IMR-90 (cell line): ENCODE measurements around the gene BCL2L15. TPM values are rescaled to one million over a fixed set of nuclear protein-coding genes. Genes with fewer than 3 reads are reported as not detected.

ENCODE experiments used
- ATAC-seq: fragments of 200-7000 bp; cut with Tn5 transposase; 2 replicates; pipeline ENCODE4 v1.9.1; 2020; ENCODE audit warnings: low read depth, mild to moderate bottlenecking, moderate library complexity
- BruUV-seq: library from RNA; stranded (reverse); fragments of 400-500 nt; replicated peaks from 2 replicates; lab custom pipeline; 2021; lab: Mats Ljungman, UMichigan
- CTCF ChIA-PET: fragments of 300-600 bp; formaldehyde crosslinking; extraction: SDS; loops from one replicate; lab custom pipeline; 2021; ENCODE audit warnings: antibody characterized with exemption; lab: Yijun Ruan, JAX
- POLR2A ChIA-PET: fragments of 300-600 bp; sonication (Branson Sonifier 250); formaldehyde crosslinking; loops from one replicate; lab custom pipeline; 2022; ENCODE audit warnings: antibody characterized with exemption; ENCODE audit not compliant: unreplicated experiment; lab: Charles Lee
- DNase-seq: peaks from one replicate; pipeline ENCODE4 v3.0.0; 2013
- H2AFZ ChIP-seq: replicated peaks from 2 replicates; pipeline ENCODE3; 2013; ENCODE audit warnings: low read length, mild to moderate bottlenecking; ENCODE audit not compliant: poor library complexity
- H2AK5ac ChIP-seq: 2 replicates; pipeline ENCODE4 v1.6.1; 2013; ENCODE audit warnings: low read depth, low read length, inconsistent platforms
- H2AK9ac ChIP-seq: replicated peaks from 2 replicates; pipeline ENCODE3; 2013; ENCODE audit warnings: mild to moderate bottlenecking, low read depth, low read length, moderate library complexity; ENCODE audit not compliant: poor library complexity
- H2BK120ac ChIP-seq: 2 replicates; pipeline ENCODE4 v1.6.1; 2013; ENCODE audit warnings: low read depth, low read length, inconsistent platforms
- H2BK15ac ChIP-seq: 3 replicates; pipeline ENCODE4 v1.6.1; 2013; ENCODE audit warnings: low read depth, low read length, inconsistent platforms
- H2BK20ac ChIP-seq: 2 replicates; pipeline ENCODE4 v1.6.1; 2013; ENCODE audit warnings: low read depth, mild to moderate bottlenecking, inconsistent platforms, low read length, moderate library complexity
- H2BK5ac ChIP-seq: 2 replicates; pipeline ENCODE4 v1.6.1; 2013; ENCODE audit warnings: mild to moderate bottlenecking, low read depth, low read length, inconsistent platforms; ENCODE audit not compliant: poor library complexity, severe bottlenecking
- H3K14ac ChIP-seq: replicated peaks from 2 replicates; pipeline ENCODE4 v1.6.1; 2013; ENCODE audit warnings: low read depth, low read length, inconsistent platforms
- H3K18ac ChIP-seq: 2 replicates; pipeline ENCODE4 v1.6.1; 2013; ENCODE audit warnings: low read depth, low read length, control low read depth
- H3K23ac ChIP-seq: 2 replicates; pipeline ENCODE4 v1.6.1; 2013; ENCODE audit warnings: low read depth, low read length, inconsistent platforms
- H3K27ac ChIP-seq: 2 replicates; pipeline ENCODE4 v1.5.1; 2013; ENCODE audit warnings: mild to moderate bottlenecking, control low read depth, low read length; ENCODE audit not compliant: insufficient read depth
- H3K27me3 ChIP-seq: 2 replicates; pipeline ENCODE4 v1.6.1; 2013; ENCODE audit warnings: low read length; ENCODE audit not compliant: control insufficient read depth, insufficient read depth
- H3K36me3 ChIP-seq: 2 replicates; pipeline ENCODE4 v1.6.1; 2013; ENCODE audit warnings: low read length, mixed read lengths; ENCODE audit not compliant: control insufficient read depth, insufficient read depth
- H3K4ac ChIP-seq: 2 replicates; pipeline ENCODE4 v1.6.1; 2013; ENCODE audit warnings: low read depth, low read length, inconsistent platforms
- H3K4me1 ChIP-seq: 2 replicates; pipeline ENCODE4 v1.6.1; 2013; ENCODE audit warnings: low read length, mixed read lengths; ENCODE audit not compliant: control insufficient read depth, insufficient read depth
- H3K4me2 ChIP-seq: 2 replicates; pipeline ENCODE4 v1.6.1; 2013; ENCODE audit warnings: low read depth, mild to moderate bottlenecking, control low read depth, low read length, moderate library complexity
- H3K4me3 ChIP-seq: 2 replicates; pipeline ENCODE4 v1.5.1; 2013; ENCODE audit warnings: low read depth, mild to moderate bottlenecking, control low read depth, low read length, moderate library complexity; ENCODE audit not compliant: insufficient read depth
- H3K56ac ChIP-seq: 2 replicates; pipeline ENCODE4 v1.6.1; 2013; ENCODE audit warnings: low read length, inconsistent platforms; ENCODE audit not compliant: insufficient read depth; ENCODE audit errors: extremely low read depth
- H3K79me1 ChIP-seq, 2 experiments: 2 replicates each; pipeline ENCODE4 v1.6.1; 2013; ENCODE audit warnings: low read length in 2 of 2, inconsistent platforms in 1 of 2, low read depth in 1 of 2
- H3K9ac ChIP-seq: 2 replicates; pipeline ENCODE4 v1.6.1; 2013; ENCODE audit warnings: low read depth, low read length, control low read depth
- H3K9me1 ChIP-seq: 2 replicates; pipeline ENCODE4 v1.6.1; 2013; ENCODE audit warnings: low read length, inconsistent platforms; ENCODE audit not compliant: insufficient read depth
- H3K9me3 ChIP-seq: 2 replicates; pipeline ENCODE4 v1.6.1; 2013; ENCODE audit warnings: low read length; ENCODE audit not compliant: control insufficient read depth, insufficient read depth
- H4K20me1 ChIP-seq: 2 replicates; pipeline ENCODE4 v1.6.1; 2013; ENCODE audit warnings: low read length, inconsistent platforms; ENCODE audit not compliant: insufficient read depth
- H4K5ac ChIP-seq: 2 replicates; pipeline ENCODE4 v1.6.1; 2013; ENCODE audit warnings: mild to moderate bottlenecking, low read depth, low read length, control low read depth
- H4K8ac ChIP-seq, 2 experiments: 2 replicates each; pipeline ENCODE4 v1.6.1; 2013; ENCODE audit warnings: low read depth in 2 of 2, low read length in 2 of 2, control low read depth in 1 of 2, inconsistent platforms in 1 of 2
- H4K91ac ChIP-seq: 2 replicates; pipeline ENCODE4 v1.6.1; 2013; ENCODE audit warnings: low read depth, low read length, inconsistent platforms; ENCODE audit not compliant: insufficient read depth
- SMC3 ChIP-seq: fragments of 150-350 bp; IDR thresholded peaks from 2 replicates; pipeline ENCODE4 v1.6.1; 2016; ENCODE audit warnings: low read depth, mild to moderate bottlenecking, antibody characterized with exemption, low read length, moderate library complexity
- WGBS, 2 experiments: methylation state at CpG; one replicate each; pipeline versions ENCODE4 v1.1.5 to v1.1.7; 2013; ENCODE audit warnings: missing lambda C conversion rate in 2 of 2; ENCODE audit not compliant: insufficient read length in 1 of 2; ENCODE audit errors: extremely low coverage in 2 of 2; 5-methylcytosine and 5-hydroxymethylcytosine counted together
- dilution Hi-C: fragments of 300-500 bp; cut with HindIII; formaldehyde crosslinking; loops from one replicate; pipeline ENCODE4 v1.14.3; 2018; ENCODE audit warnings: low sequenced_read_pairs; ENCODE audit not compliant: unreplicated experiment
- in situ Hi-C: fragments of 300-500 bp; cut with MboI; formaldehyde crosslinking; loops from 3 replicates; pipeline ENCODE4 v1.14.3; 2019; ENCODE audit warnings: low sequenced_read_pairs, inconsistent platforms, mixed read lengths
- intact Hi-C: fragments of 100-400 bp; cut with micrococcal nuclease; formaldehyde crosslinking; loops from 2 replicates; pipeline ENCODE4 v1.10.0; 2022
- polyA plus RNA-seq, 3 experiments: library from polyadenylated mRNA; depleted of rRNA; stranded (reverse); fragments of >200 nt; gene quantifications; 2 replicates each; pipeline ENCODE4 v1.2.3, GENCODE V29; 2012; ENCODE audit warnings: low replicate concordance in 1 of 3
- total RNA-seq: library from RNA; depleted of rRNA; stranded (reverse); fragments of >200 nt; gene quantifications from 2 replicates; pipeline ENCODE4 v1.2.3, GENCODE V29; 2012

BCL2L15 gene
- total and polyA plus RNA-seq, 2 of the 4 experiments (the other 2 are of a cell fraction) = under 0.01 to 0.15 TPM

DNA sequence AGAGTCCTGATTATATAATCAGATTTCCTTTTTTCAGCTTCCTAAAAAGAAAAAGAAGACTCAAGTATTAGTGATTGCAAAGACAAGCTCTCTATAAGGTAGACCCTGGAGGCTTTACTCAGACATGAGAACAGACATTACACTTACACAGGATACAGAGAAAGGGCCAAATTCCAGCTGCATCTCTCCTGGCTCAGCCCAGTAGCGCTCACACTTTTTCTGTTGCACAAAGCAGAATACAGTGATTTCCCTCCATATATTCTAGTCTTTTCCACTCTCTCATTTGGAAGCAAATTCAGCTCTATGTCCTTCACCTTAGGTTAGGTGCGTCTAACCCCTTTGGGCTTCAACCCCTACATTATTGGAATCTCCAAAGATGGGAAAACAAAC, 31.0 kb downstream of the BCL2L15 start:
- CTCF ChIA-PET = no interaction called here

More for the DNA sequence above, 31.0 kb downstream of the BCL2L15 start:
- no peak overlapping the region for H2BK120ac ChIP-seq
- no peaks in the 10 kb centered on the region for H3K27me3 ChIP-seq
- intact Hi-C loops = no loop called here
- no peak overlapping the region for H2BK20ac ChIP-seq
- no peak overlapping the region for H2AK5ac ChIP-seq
- TF ChIP-seq SMC3 = no peak
- POLR2A ChIA-PET = no interaction called here
- H4K20me1 ChIP-seq = no peaks in the 10 kb centered on the region
- H3K18ac ChIP-seq = no peak overlapping the region
- no peak overlapping the region for H3K9ac ChIP-seq
- no peak for DNase-seq
- H4K8ac ChIP-seq = no peak overlapping the region
- no peak overlapping the region for H3K27ac ChIP-seq
- H3K4me3 ChIP-seq = no peak overlapping the region
- dilution Hi-C loops = no loop called here
- H3K56ac ChIP-seq = no peak overlapping the region
- no peak overlapping the region for H3K4ac ChIP-seq
- H3K9me1 ChIP-seq = no peaks in the 10 kb centered on the region
- no peak overlapping the region for H3K14ac ChIP-seq
- in situ Hi-C loops = loop anchor here (25.0 kb wide), 1 partner anchor 431 kb away; no protein-coding TSS in a partner anchor
- no TSS peak for BruUV-seq
- H3K9me3 ChIP-seq = no peaks in the 10 kb centered on the region
- H2BK15ac ChIP-seq = no peak overlapping the region
- no CpG with 5 or more reads among the region's 2 CpGs for WGBS, 2 experiments
- no peak overlapping the region for H2AFZ ChIP-seq
- no peak overlapping the region for H4K91ac ChIP-seq
- H3K4me2 ChIP-seq = no peak overlapping the region
- H3K36me3 ChIP-seq = no peaks in the 10 kb centered on the region
- no peak overlapping the region for H3K23ac ChIP-seq
- ATAC-seq = no peak
- H2BK5ac ChIP-seq = no peak overlapping the region
- H2AK9ac ChIP-seq = no peak overlapping the region
- H4K5ac ChIP-seq = no peak overlapping the region
- H3K4me1 ChIP-seq = peaks cover 10% of the 10 kb centered on the region
- no peaks in the 10 kb centered on the region for H3K79me1 ChIP-seq
